ENCODE data around the gene TMCO4. TPM values are rescaled to one million over a fixed set of nuclear protein-coding genes. Genes with fewer than 3 reads are reported as not detected.

Gene TMCO4
- total and polyA plus RNA-seq, 2 donors (not counting 1 experiment from before 2014, with no cell fraction given), result 21.7 to 31.3 TPM

- no peak overlapping the region for H3K4me3 ChIP-seq (ENCODE audit: control extremely low read depth in 1 of 5, extremely low read depth in 1 of 5, insufficient read depth in 1 of 5, low read depth in 2 of 5, low read length in 4 of 5)
- ATAC-seq (ENCODE audit: low read depth), result no peak
Measured at GRCh38 chr1:19815801-19816736, 16.4 kb upstream of the TMCO4 start.

More at GRCh38 chr1:19815801-19816736, 16.4 kb upstream of the TMCO4 start:
- no peak overlapping the region for H3K9ac ChIP-seq (ENCODE audit: low read length)
- H3K4me1 Mint-ChIP-seq, result no peaks in the 10 kb centered on the region
- H3K79me2 ChIP-seq (ENCODE audit: control insufficient read depth, insufficient read depth, low read length), result no peaks in the 10 kb centered on the region
- no peak overlapping the region for H3K4me3 Mint-ChIP-seq
- H2AFZ ChIP-seq (ENCODE audit: insufficient read depth, low read depth, low read length, poor library complexity, severe bottlenecking), result no peak overlapping the region
- no peaks in the 10 kb centered on the region for H4K20me1 ChIP-seq (ENCODE audit: control insufficient read depth, insufficient read depth, low read length, poor library complexity, severe bottlenecking)
- H3K9me3 Mint-ChIP-seq (ENCODE audit: insufficient read depth), result no peaks in the 10 kb centered on the region
- H3K9me3 ChIP-seq (ENCODE audit: control extremely low read depth in 1 of 3, control insufficient read depth in 2 of 3, insufficient read depth in 1 of 3, low read length in 2 of 3), result no peaks in the 10 kb centered on the region
- no peak overlapping the region for H3K27ac ChIP-seq (ENCODE audit: low read length in 2 of 2)
- intact Hi-C loops (cut with micrococcal nuclease), result no loop called here
- TF ChIP-seq, protein P1, sequence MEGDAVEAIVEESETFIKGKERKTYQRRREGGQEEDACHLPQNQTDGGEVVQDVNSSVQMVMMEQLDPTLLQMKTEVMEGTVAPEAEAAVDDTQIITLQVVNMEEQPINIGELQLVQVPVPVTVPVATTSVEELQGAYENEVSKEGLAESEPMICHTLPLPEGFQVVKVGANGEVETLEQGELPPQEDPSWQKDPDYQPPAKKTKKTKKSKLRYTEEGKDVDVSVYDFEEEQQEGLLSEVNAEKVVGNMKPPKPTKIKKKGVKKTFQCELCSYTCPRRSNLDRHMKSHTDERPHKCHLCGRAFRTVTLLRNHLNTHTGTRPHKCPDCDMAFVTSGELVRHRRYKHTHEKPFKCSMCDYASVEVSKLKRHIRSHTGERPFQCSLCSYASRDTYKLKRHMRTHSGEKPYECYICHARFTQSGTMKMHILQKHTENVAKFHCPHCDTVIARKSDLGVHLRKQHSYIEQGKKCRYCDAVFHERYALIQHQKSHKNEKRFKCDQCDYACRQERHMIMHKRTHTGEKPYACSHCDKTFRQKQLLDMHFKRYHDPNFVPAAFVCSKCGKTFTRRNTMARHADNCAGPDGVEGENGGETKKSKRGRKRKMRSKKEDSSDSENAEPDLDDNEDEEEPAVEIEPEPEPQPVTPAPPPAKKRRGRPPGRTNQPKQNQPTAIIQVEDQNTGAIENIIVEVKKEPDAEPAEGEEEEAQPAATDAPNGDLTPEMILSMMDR (IDR thresholded peaks at IDR 0.05), result no peak
- no peak for TF ChIP-seq EZH2 (IDR thresholded peaks at IDR 0.05; ENCODE audit: borderline replicate concordance, insufficient read depth, low read depth, low read length, poor library complexity, severe bottlenecking)
- H3K27ac Mint-ChIP-seq, result no peak overlapping the region
- H3K4me2 ChIP-seq (replicated peaks; ENCODE audit: low read depth, low read length, poor library complexity, severe bottlenecking), result no peak overlapping the region
- POLR2A ChIA-PET, result no interaction called here
- no peaks in the 10 kb centered on the region for H3K36me3 ChIP-seq (replicated peaks in 1 of 2; ENCODE audit: control extremely low read depth in 1 of 2, control insufficient read depth in 1 of 2, extremely low read depth in 1 of 2, insufficient read depth in 2 of 2, low read length in 1 of 2)
- no peaks in the 10 kb centered on the region for H3K4me1 ChIP-seq (ENCODE audit: control insufficient read depth in 2 of 2, insufficient read depth in 2 of 2, low read length in 2 of 2)
- peaks cover 35% of the 10 kb centered on the region for H3K27me3 Mint-ChIP-seq
- CTCF ChIA-PET, result no interaction called here
- peaks cover 0 to 4% (median 0%) of the 10 kb centered on the region in 4 experiments for H3K27me3 ChIP-seq (replicated peaks in 1 of 4; ENCODE audit: control extremely low read depth in 1 of 4, control insufficient read depth in 3 of 4, insufficient read depth in 4 of 4, low read length in 3 of 4)
- DNase-seq, result no peak
- WGBS (ENCODE audit: insufficient coverage), result 70% methylated on average over 14 of the region's 15 CpGs

All from B cell (primary cell).